K562 treated with DMSO at 1 percent for 4 hours (cell line): ENCODE measurements around the gene AGO3. TPM values are rescaled to one million over a fixed set of nuclear protein-coding genes. Genes with fewer than 3 reads are reported as not detected.

Experiments
- total RNA-seq: library from RNA; unstranded; fragments of 300-600 nt; gene quantifications from 2 replicates; pipeline ENCODE4 v1.2.3, GENCODE V29; 2022; ENCODE audit not compliant: insufficient read depth

AGO3 gene
- 3.6 and 8.2 TPM in 2 replicates for total RNA-seq

DNA sequence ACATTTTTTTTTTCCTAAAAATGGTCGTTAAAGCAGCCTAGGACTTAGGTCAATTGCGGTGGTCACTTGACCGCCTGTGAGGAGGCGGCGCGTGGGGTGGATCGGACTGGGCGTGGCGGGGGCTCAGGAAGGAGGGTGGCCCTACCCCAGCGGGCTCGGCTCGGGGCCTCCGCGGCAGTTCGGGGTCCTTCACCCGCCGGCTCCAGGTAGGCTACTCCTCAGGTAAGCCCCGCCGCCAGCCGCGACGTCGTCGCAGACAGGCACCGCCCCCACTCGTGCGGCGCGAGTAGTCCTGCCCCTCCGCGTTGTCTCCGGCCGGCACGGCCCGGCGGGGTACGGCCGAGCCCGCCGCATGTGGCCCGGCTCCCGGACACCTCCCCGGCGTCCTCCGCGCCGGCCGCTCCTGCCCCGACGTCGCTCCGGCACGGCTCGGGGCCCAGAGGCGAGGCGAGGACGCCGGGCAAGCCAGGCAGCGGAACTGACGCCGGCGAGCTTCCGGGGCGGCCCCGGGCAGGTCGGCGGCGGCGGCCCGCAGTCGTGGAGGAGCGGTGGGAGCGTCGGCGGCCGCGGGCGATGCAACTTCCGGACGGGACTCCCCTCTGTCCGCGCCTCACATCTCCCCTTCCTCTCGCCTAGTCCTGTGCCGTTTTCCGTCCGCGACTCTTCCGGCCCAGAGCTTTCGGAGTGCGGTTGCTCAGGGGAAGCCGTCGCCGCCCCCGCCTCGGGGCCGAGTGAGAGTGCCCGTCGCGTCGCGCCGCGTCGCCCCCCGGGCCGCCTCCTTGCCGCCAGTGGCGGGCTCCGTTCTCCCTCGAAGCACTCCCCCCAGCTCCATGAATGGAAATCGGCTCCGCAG, at the start of gene AGO3:
AGO3 (plus strand) TSS at position 513 of the 853 bp plus-strand sequence; CDS start at position 835, 322 bp downstream.

DNA sequence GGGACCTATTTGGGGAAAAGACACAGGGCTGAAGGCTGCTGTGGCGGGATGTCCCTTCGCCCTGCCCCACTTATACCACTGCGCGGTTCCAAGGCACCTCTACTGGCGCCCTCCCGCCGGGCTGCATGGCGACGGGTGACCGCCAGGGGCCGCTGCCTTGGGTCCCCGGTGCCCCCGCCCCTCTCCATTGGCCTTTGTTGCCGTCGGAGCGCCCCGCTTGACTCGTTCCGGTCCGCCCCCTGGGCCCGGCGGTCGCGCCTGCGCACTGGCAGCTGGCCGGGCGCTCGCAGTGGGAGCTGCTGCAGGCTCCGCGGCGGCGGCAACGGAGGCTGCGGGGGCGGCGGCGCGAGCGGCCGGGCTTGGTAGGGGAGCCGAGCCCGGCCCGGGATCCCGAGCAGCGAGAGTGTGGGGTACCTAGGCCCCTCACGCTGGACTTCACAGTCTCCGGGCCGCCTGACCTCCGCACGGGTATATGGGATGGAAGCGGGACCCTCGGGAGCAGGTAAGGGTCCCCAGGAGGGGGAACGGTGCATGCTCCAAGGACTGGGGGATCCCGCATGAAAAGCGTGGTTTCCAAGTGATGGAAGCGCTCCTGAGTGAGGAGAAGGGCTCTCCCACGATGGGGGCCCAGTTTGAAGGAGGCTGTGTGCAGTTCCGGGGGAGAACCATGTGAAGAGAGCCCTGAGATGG, 47.8 kb upstream of the AGO3 start, which contains the start of gene AGO1:
AGO1 (plus strand) TSS at position 265 of the 690 bp plus-strand sequence; CDS start at position 478, 213 bp downstream.

DNA sequence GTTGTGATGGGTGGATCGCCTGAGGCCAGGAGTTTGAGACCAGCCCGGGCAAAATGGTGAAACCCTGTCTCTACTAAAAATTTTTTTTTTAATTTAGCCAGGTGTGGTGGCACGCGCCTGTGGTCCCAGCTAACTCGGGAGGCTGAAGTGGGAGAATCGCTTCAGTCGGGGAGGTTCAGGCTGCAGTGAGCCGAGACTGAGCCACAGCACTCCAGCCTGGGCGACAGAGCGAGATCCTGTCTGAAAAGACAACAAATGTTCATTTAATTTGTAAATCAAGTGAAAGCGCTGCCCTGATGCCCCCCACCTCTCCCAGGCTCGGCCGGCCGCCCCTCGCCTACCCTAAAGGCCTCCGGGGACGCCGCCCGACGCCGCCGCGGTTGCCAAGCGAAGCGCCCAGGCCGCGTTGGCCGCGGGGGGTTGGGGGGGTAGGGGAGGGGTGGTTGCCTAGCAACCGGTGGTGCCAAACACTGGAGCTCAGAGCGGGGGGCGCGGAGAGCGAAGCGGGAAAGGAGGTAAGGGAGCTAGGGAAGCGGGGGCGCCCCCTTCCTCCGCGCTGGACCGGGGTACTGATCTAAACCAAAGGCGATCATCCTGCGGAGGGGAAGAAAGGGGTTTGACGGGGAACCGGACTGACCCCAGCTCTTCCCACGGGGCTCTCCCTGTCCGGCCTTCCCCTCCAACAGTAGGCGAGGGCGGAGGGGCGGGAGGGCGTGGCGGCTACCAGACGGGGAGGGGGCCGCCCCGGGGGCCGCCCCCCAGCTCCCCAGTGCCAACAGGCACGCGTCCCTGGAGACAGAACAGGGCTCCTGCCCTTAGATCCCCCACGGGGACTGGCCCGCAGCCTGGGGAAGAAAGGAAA, 153.0 kb downstream of the AGO3 start, which contains the start of gene TEKT2:
TEKT2 (plus strand) TSS at position 460 of the 862 bp plus-strand sequence. CDS start 828 bp downstream, outside the sequence.

DNA sequence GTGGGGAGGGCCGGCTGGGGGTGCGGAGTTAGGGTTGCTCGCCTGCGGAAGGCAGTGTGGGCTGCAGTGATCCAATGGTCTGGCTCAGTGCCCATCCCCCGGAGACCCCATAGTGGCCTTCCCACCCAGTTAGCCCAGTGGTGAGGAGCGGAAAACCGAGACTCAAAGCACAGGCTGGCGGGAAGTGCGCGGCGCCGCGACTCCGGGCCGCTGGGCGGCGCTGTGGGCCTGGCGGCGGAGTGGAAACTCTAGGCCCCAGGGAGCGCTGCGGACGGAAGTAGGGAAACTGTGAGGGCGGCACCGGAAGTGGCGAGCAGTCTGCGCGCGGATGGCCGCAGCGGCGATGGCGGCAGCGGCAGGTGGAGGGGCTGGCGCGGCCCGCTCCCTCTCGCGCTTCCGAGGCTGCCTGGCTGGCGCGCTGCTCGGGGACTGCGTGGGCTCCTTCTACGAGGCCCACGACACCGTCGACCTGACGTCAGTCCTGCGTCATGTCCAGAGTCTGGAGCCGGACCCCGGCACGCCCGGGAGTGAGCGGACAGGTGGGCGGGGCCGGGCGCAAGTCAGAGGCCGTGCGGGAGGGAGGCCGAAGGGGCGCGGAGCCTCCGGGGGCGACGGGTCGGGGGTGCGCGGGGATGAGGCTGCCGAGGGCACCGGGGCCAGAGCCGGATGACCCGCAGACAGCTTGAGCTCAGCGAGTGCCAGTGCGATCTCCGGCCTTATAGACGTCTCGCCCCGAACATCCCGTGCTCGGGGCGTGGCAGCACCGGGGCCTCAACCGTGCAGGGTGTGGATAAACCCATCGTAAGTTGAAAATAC, 157.9 kb downstream of the AGO3 start, which contains the start of gene ADPRS:
ADPRS (plus strand) TSS at position 316 of the 816 bp plus-strand sequence; CDS start at position 329, 13 bp downstream.

Other genes with a start within 250 kb of the AGO3 start
- 16.1 and 17.4 TPM in 2 replicates for gene C1orf216, start 212.2 kb upstream of the AGO3 start, total RNA-seq
- gene CLSPN, start 161.1 kb upstream of the AGO3 start, total RNA-seq, result 29.1 and 33.4 TPM in 2 replicates
- 4.7 and 7.0 TPM in 2 replicates for gene AGO4, start 123.1 kb upstream of the AGO3 start, total RNA-seq
- gene AGO1, start 47.9 kb upstream of the AGO3 start, total RNA-seq, result 9.2 and 9.4 TPM in 2 replicates
- 0.75 TPM in 1 of 2 replicates, not detected in the other for gene TEKT2, start 153.0 kb downstream of the AGO3 start, total RNA-seq
- 52.9 and 54.9 TPM in 2 replicates for gene ADPRS, start 157.8 kb downstream of the AGO3 start, total RNA-seq
- 0.12 TPM in 1 of 2 replicates, not detected in the other for gene COL8A2, start 194.1 kb downstream of the AGO3 start, total RNA-seq
- 119 and 134 TPM in 2 replicates for gene TRAPPC3, start 218.4 kb downstream of the AGO3 start, total RNA-seq
- gene MAP7D1, start 225.1 kb downstream of the AGO3 start, total RNA-seq, result 81.8 and 90.8 TPM in 2 replicates